Neuronal stem cell (in vitro differentiated cells): ENCODE measurements around the gene SMTNL2.

Experiments used
- DNase-seq: peaks from one replicate; pipeline ENCODE4 v3.0.0-alpha.2; 2013; ENCODE audit warnings: low spot score
- H2AFZ ChIP-seq: one replicate; pipeline ENCODE4 v1.6.1; 2013; ENCODE audit warnings: mild to moderate bottlenecking, low read length, inconsistent platforms
- H2AK5ac ChIP-seq: 2 replicates; pipeline ENCODE4 v1.6.1; 2013; ENCODE audit warnings: low read depth, mild to moderate bottlenecking, inconsistent platforms, low read length, moderate library complexity, mixed read lengths
- H2BK120ac ChIP-seq: 2 replicates; pipeline ENCODE4 v1.6.1; 2013; ENCODE audit warnings: low read depth, mild to moderate bottlenecking, inconsistent platforms, low read length, moderate library complexity, mixed read lengths
- H2BK12ac ChIP-seq: one replicate; pipeline ENCODE4 v1.6.1; 2013; ENCODE audit warnings: low read length, inconsistent platforms
- H2BK15ac ChIP-seq: 2 replicates; pipeline ENCODE4 v1.6.1; 2013; ENCODE audit warnings: mild to moderate bottlenecking, low read length, inconsistent platforms, mixed read lengths
- H2BK5ac ChIP-seq: one replicate; pipeline ENCODE4 v1.6.1; 2013; ENCODE audit warnings: inconsistent platforms, mild to moderate bottlenecking, low read length, moderate library complexity
- H3K14ac ChIP-seq: one replicate; pipeline ENCODE4 v1.6.1; 2013; ENCODE audit warnings: low read length, inconsistent platforms
- H3K18ac ChIP-seq: 2 replicates; pipeline ENCODE4 v1.6.1; 2013; ENCODE audit warnings: low read length, inconsistent platforms
- H3K23ac ChIP-seq: 2 replicates; pipeline ENCODE4 v1.6.1; 2013; ENCODE audit warnings: low read depth, mild to moderate bottlenecking, mixed read lengths, low read length, inconsistent platforms; ENCODE audit not compliant: poor library complexity
- H3K27ac ChIP-seq: replicated peaks from 3 replicates; pipeline ENCODE4 v1.5.1; 2013; ENCODE audit warnings: low read length, inconsistent platforms
- H3K27me3 ChIP-seq, 3 experiments: 2 replicates each; pipeline ENCODE4 v1.6.1; 2013; ENCODE audit warnings: low read length in 3 of 3, mild to moderate bottlenecking in 2 of 3, inconsistent platforms in 1 of 3, low read depth in 1 of 3, mixed read lengths in 1 of 3, moderate library complexity in 1 of 3; ENCODE audit not compliant: control insufficient read depth in 3 of 3, insufficient read depth in 3 of 3
- H3K36me3 ChIP-seq, 2 donors: replicated peaks in 1 of 2; 2 replicates each; pipeline ENCODE4 v1.6.1; 2013; ENCODE audit warnings: low read length in 2 of 2; ENCODE audit not compliant: control insufficient read depth in 2 of 2, insufficient read depth in 2 of 2
- H3K4ac ChIP-seq: 2 replicates; pipeline ENCODE4 v1.6.1; 2013; ENCODE audit warnings: inconsistent platforms, mild to moderate bottlenecking, low read length, moderate library complexity
- H3K4me1 ChIP-seq, 2 donors: 1 replicate in 1 of 2; 2 replicates in 1 of 2; pipeline ENCODE4 v1.6.1; 2013; ENCODE audit warnings: low read length in 2 of 2, low read depth in 1 of 2; ENCODE audit not compliant: control insufficient read depth in 2 of 2, insufficient read depth in 1 of 2
- H3K4me2 ChIP-seq: one replicate; pipeline ENCODE4 v1.6.1; 2013; ENCODE audit warnings: mild to moderate bottlenecking, low read length, inconsistent platforms; ENCODE audit not compliant: insufficient read depth, poor library complexity, severe bottlenecking
- H3K4me3 ChIP-seq, 2 donors: 2 replicates each; pipeline ENCODE4 v1.5.1; 2013; ENCODE audit warnings: low read length in 2 of 2, mild to moderate bottlenecking in 2 of 2, inconsistent platforms in 1 of 2, moderate library complexity in 1 of 2
- H3K79me1 ChIP-seq: one replicate; pipeline ENCODE4 v1.6.1; 2013; ENCODE audit warnings: low read depth, mild to moderate bottlenecking, inconsistent platforms, low read length, moderate library complexity
- H3K9ac ChIP-seq: one replicate; pipeline ENCODE4 v1.6.1; 2013; ENCODE audit warnings: mild to moderate bottlenecking, low read depth, low read length, inconsistent platforms; ENCODE audit not compliant: poor library complexity
- H3K9me3 ChIP-seq, 2 donors: replicated peaks in 1 of 2; 2 replicates each; pipeline versions ENCODE3 to v1.6.1; 2013; ENCODE audit warnings: low read length in 2 of 2, mild to moderate bottlenecking in 2 of 2, inconsistent platforms in 1 of 2, low read depth in 1 of 2, mixed read lengths in 1 of 2, moderate library complexity in 1 of 2; ENCODE audit not compliant: control insufficient read depth in 2 of 2, insufficient read depth in 1 of 2
- H4K8ac ChIP-seq: one replicate; pipeline ENCODE4 v1.6.1; 2013; ENCODE audit warnings: low read depth, mild to moderate bottlenecking, inconsistent platforms, low read length, moderate library complexity
- H4K91ac ChIP-seq: one replicate; pipeline ENCODE4 v1.6.1; 2013; ENCODE audit warnings: low read length, low read depth, mild to moderate bottlenecking, inconsistent platforms; ENCODE audit not compliant: poor library complexity
- WGBS, 2 donors: extraction: QIAGEN DNeasy Blood & Tissue Kit; methylation state at CpG; one replicate each; pipeline ENCODE4 v1.1.7; 2013; ENCODE audit warnings: missing lambda C conversion rate in 2 of 2, mixed read lengths in 1 of 2; ENCODE audit not compliant: insufficient read length in 2 of 2, insufficient replicate concordance in 1 of 2; ENCODE audit errors: extremely low coverage in 2 of 2; 5-methylcytosine and 5-hydroxymethylcytosine counted together

Gene SMTNL2

DNA sequence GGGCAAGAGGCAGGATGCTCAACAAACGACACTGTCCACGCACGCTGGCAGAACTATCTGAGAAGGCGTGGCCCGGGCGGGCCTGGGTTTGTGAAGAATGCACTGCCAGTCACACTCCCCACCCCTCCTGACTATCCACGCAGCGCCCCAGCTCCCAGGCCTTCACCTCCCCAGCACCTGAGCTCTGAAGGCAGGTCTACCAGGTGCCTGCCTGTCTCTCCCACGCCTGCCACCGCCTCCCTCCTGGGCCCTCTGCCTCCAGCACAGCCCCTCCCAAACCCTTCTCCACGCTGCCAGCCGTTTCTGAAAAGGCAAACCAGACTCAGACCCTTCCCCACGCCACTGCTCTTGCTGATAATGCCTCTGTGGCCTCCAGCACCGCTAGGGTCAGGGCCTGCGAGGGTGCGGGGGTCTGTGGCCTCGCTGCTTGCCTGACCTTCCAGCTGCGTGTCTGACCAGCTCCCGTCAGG is 40.7 kb upstream of the SMTNL2 start:
- H2AFZ ChIP-seq, result no peak overlapping the region

DNA sequence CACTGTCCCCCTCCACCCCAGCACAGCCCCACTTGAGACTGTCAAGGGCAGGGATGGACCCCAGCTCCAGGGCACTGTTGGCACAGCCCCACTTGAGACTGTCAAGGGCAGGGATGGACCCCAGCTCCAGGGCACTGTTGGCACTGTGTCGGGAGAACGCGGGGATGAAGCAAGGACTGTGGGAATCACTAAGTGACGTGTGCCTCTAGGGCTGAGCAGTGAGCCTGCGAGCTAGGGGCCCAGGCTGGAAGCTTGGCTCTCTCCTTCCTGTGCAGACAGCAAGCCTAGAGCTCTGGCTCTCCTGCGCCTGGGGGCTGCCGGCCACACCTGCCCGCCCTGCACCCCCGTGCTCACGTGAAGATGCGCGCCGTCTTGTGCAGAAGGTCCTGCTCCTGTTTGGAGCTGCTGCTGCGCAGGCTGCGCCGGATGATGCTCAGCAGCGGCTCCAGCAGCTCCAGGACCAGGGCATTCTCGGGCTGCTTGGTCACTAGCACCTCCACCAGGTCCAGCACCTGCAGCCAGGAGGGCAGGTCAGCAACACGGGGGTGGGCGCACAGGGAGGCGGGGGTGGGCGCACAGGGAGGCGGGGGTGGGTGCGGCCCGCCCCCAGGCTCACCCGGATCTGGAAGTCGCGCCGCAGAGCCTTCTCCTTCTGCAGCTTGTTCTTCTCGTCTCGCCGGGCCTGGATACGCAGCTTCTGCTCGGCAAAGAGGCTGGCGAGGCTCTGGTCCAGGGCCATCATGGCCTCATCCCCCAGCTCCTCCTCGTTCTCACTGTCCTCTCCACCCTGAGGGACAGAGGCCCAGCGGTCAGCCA is 40.0 kb upstream of the SMTNL2 start:
- H2BK12ac ChIP-seq, result no peak overlapping the region
- DNase-seq, result no peak
- no peak overlapping the region for H2AFZ ChIP-seq
- peaks cover 0 to 3% of the 10 kb centered on the region in 2 donors for H3K4me1 ChIP-seq
- H3K4me3 ChIP-seq, result no peak overlapping the region
- H2BK120ac ChIP-seq, result no peak overlapping the region
- H3K79me1 ChIP-seq, result peaks cover 9% of the 10 kb centered on the region
- no peaks in the 10 kb centered on the region for H3K9me3 ChIP-seq
- H3K14ac ChIP-seq, result no peak overlapping the region
- no peak overlapping the region for H3K23ac ChIP-seq
- H3K36me3 ChIP-seq, result peaks cover 51 to 83% of the 10 kb centered on the region in 2 donors
- peak overlapping the region; percentile 55 for H3K9ac ChIP-seq
- no peak overlapping the region for H2BK5ac ChIP-seq
- H4K91ac ChIP-seq, result no peak overlapping the region
- H2AK5ac ChIP-seq, result no peak overlapping the region
- WGBS, 2 donors, result no CpG with 5 or more reads among the region's 37 CpGs
- no peak overlapping the region for H3K18ac ChIP-seq
- H3K27me3 ChIP-seq, result no peaks in the 10 kb centered on the region
- H2BK15ac ChIP-seq, result no peak overlapping the region
- no peak overlapping the region for H3K4ac ChIP-seq
- no peak overlapping the region for H4K8ac ChIP-seq
- H3K4me2 ChIP-seq, result no peak overlapping the region
- no peak overlapping the region for H3K27ac ChIP-seq

More for the DNA sequence above, 40.7 kb upstream of the SMTNL2 start:
- no peak overlapping the region for H2AK5ac ChIP-seq
- peak overlapping the region; percentile 55 for H3K23ac ChIP-seq
- H3K27me3 ChIP-seq, result no peaks in the 10 kb centered on the region
- WGBS, 2 donors, result no CpG with 5 or more reads among the region's 19 CpGs
- H3K79me1 ChIP-seq, result peaks cover 9% of the 10 kb centered on the region
- no peak overlapping the region for H3K4me2 ChIP-seq
- H3K4me3 ChIP-seq, result no peak overlapping the region
- no peak overlapping the region for H3K4ac ChIP-seq
- no peak for DNase-seq
- H3K18ac ChIP-seq, result no peak overlapping the region
- no peak overlapping the region for H2BK12ac ChIP-seq
- H3K4me1 ChIP-seq, result peaks cover 0 to 3% of the 10 kb centered on the region in 2 donors
- no peak overlapping the region for H2BK5ac ChIP-seq
- no peak overlapping the region for H4K8ac ChIP-seq
- no peak overlapping the region for H3K14ac ChIP-seq
- H4K91ac ChIP-seq, result no peak overlapping the region
- no peak overlapping the region for H3K9ac ChIP-seq
- H3K27ac ChIP-seq, result no peak overlapping the region
- no peak overlapping the region for H2BK120ac ChIP-seq
- no peak overlapping the region for H2BK15ac ChIP-seq
- peaks cover 47 to 83% of the 10 kb centered on the region in 2 donors for H3K36me3 ChIP-seq
- H3K9me3 ChIP-seq, result no peaks in the 10 kb centered on the region

DNA sequence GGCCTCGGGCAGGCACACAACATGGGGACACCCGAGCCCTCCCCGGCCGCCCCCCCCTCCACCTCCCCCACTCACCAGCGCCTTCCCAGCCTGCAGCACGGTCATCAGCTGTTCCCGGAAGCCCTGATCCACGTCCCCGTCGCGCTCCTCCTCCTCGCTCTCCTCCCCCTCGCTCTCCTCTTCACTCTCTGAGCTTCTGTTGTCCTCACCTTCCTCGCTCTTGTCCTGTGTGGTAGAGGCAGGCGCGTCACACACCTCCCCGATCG is 39.4 kb upstream of the SMTNL2 start:
- no peak overlapping the region for H3K4ac ChIP-seq
- H4K8ac ChIP-seq, result no peak overlapping the region
- H3K23ac ChIP-seq, result no peak overlapping the region
- H3K14ac ChIP-seq, result no peak overlapping the region
- no peak overlapping the region for H2BK15ac ChIP-seq
- peaks cover 0 to 3% of the 10 kb centered on the region in 2 donors for H3K4me1 ChIP-seq
- H2BK12ac ChIP-seq, result no peak overlapping the region
- H3K9me3 ChIP-seq, result no peaks in the 10 kb centered on the region
- no peaks in the 10 kb centered on the region for H3K27me3 ChIP-seq
- H3K9ac ChIP-seq, result no peak overlapping the region
- H2BK5ac ChIP-seq, result peak overlapping the region; percentile 87
- no peak overlapping the region for H3K18ac ChIP-seq
- H3K4me2 ChIP-seq, result no peak overlapping the region
- no peak overlapping the region for H2AK5ac ChIP-seq
- H2BK120ac ChIP-seq, result no peak overlapping the region
- H2AFZ ChIP-seq, result no peak overlapping the region
- peaks cover 53 to 84% of the 10 kb centered on the region in 2 donors for H3K36me3 ChIP-seq
- peaks cover 9% of the 10 kb centered on the region for H3K79me1 ChIP-seq
- WGBS, 2 donors, result no CpG with 5 or more reads among the region's 18 CpGs
- H3K4me3 ChIP-seq, result no peak overlapping the region
- no peak overlapping the region for H3K27ac ChIP-seq
- no peak overlapping the region for H4K91ac ChIP-seq
- no peak for DNase-seq

- no peak overlapping the region for H4K8ac ChIP-seq
- no peak overlapping the region for H2AK5ac ChIP-seq
- no peak overlapping the region for H2BK12ac ChIP-seq
- no peak overlapping the region for H3K23ac ChIP-seq
- no peaks in the 10 kb centered on the region for H3K9me3 ChIP-seq
- H3K4ac ChIP-seq, result no peak overlapping the region
- H3K18ac ChIP-seq, result no peak overlapping the region
- WGBS, 2 donors, result no CpG with 5 or more reads among the region's 32 CpGs
- no peak overlapping the region for H3K4me2 ChIP-seq
- no peak overlapping the region for H2BK15ac ChIP-seq
- H3K4me3 ChIP-seq, result no peak overlapping the region
- H3K4me1 ChIP-seq, result peaks cover 0 to 3% of the 10 kb centered on the region in 2 donors
- no peak overlapping the region for H2AFZ ChIP-seq
- no peak overlapping the region for H4K91ac ChIP-seq
- no peak for DNase-seq
- peaks cover 53 to 84% of the 10 kb centered on the region in 2 donors for H3K36me3 ChIP-seq
- no peak overlapping the region for H3K14ac ChIP-seq
- peak overlapping the region; percentile 87 for H2BK5ac ChIP-seq
- no peak overlapping the region for H3K27ac ChIP-seq
- no peaks in the 10 kb centered on the region for H3K27me3 ChIP-seq
- H3K79me1 ChIP-seq, result peaks cover 9% of the 10 kb centered on the region
- H2BK120ac ChIP-seq, result no peak overlapping the region
- H3K9ac ChIP-seq, result no peak overlapping the region
Measured at GRCh38 chr17:4545217-4545951, 38.9 kb upstream of the SMTNL2 start.
